OCI-M2 (cell line): Measurements from ENCODE around the gene GID8.

Experiments used
- DNase-seq: peaks from one replicate; lab custom pipeline; 2025; ENCODE audit not compliant: unreplicated experiment; lab: John Stamatoyannopoulos, UW

GID8 gene

GRCh38 chr20:62982124-62983075 lies 44.5 kb downstream of the GID8 start:
- no peak for DNase-seq

- DNase-seq = no peak
These were observed 45.3 kb downstream of the GID8 start for GRCh38 chr20:62983210-62983609.

- DNase-seq = no peak
These were observed 46.9 kb downstream of the GID8 start for GRCh38 chr20:62984666-62985443.

- no peak for DNase-seq
These were observed 47.5 kb downstream of the GID8 start for GRCh38 chr20:62985444-62985778.

DNA sequence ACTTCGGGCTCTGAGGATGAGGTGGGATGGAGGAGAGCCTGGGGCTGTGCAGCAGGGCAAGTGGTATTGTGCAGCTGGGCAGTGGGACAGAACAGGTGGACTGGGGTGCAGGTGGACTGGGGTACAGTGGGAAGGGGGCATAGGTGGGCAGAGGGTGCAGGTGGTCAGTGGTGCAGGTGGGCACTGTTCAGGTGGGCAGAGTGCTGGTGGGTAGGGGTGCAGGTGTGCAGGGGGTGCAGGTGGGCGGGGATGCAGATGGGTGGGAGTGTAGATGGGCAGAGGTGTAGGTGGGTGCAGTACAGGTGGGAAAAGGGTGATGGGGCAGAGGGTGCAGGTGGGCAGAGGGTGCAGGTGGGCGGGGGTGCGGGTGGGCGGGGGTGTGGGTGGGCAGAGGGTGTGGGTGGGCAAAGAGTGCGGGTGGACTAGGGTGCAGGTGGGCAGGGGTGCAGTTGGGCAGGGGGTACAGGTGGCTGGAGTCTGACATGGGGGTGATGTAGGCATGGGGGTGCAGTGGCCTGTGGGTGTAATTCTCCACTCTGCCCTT lies 48.4 kb downstream of the GID8 start:
- no peak for DNase-seq

- DNase-seq = no peak
These were observed 49.2 kb downstream of the GID8 start for GRCh38 chr20:62987114-62987513.

DNA sequence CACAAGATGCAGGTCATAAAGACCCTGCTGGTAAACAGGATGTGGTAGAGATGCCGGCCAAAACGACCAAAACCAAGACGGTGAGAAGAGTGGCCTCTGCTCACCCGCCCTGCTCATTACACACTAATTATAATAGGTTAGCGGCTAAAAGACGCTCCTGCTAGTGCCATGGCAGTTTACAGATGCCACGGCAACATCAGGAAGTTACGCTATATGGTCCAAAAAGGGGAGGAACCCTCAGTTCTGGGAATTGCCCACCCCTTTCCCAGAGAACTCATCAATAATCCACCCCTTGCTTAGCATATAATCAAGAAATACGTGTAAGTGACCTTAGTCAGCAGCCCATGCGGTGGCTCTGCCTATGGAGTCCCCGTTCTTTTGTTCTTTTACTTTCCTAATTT lies 51.3 kb downstream of the GID8 start:
- no peak for DNase-seq

DNA sequence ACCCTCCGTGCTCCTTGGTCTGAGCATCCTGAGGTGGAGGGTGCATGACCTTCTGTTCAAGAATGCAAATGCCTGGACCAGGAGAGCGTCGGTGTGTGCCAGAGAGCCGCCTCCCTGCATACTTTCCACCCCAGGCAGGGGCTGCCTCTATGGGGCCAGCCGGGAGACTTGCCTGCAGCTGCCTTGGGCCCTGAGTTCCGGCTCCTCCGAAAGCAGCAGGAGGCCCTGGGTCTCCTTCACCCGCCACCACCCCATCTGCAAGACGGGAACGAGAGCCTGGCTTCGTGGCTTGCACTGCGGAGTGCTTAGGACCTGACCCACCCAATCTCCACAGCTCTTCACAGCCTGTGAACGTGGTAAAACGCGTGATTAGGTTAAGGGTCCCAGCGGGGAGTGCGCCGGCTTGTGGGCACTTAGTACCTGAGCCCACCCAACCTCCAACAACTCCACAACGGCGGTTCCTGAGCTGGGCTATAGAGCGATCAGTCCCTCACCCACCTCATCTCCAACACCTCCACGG lies 52.4 kb downstream of the GID8 start:
- DNase-seq = no peak

DNA sequence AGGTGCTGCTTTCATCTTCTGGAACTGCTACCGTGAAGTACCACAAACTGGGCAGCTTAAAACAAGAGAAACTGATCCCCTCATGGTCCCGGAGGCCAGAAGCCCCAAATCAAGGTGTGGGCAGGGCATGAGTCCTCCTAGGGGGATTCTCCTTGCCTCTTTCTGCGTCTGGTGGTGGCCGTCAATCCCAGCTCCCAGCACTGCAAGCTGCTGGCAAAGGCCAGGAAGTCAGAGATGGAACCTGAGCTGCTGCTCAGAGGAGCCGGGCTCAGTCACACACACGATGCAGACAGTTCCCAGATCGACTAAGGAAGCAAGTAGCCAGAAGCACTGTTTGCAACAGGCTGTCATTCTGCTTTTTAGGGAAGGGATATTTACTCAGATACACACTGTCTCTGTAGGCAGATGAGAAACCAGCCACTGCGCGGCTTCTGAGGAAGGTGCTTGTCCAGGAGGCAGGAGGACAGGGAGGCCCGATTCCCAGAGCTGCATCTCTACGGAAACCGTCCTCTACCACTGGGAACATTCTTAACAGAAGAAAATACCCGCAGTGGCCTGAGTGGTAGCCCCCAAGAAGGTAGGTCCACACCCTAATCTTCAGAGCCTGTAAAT lies 53.4 kb downstream of the GID8 start:
- DNase-seq = no peak

DNA sequence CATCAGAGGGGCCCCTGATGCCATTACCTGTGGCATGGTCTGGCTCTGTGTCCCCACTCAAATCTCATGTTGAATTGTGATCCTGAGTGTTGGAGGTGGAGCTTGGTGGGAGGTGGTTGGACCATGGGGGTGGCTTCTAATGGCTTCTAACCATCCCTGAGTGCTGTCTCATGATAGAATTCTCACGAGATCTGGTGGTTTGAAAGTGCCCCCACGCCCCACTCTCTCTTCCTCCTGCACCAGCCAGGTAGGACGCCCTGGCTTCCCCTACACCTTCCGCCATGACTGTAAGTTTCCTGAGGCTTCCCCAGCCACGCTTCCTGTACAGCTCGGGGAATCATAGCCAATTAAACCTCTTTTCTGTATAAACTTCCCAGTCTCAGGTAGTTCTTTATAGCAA lies 53.9 kb downstream of the GID8 start:
- no peak for DNase-seq

GRCh38 chr20:62993856-62994494 lies 56.0 kb downstream of the GID8 start:
- DNase-seq = no peak

DNA sequence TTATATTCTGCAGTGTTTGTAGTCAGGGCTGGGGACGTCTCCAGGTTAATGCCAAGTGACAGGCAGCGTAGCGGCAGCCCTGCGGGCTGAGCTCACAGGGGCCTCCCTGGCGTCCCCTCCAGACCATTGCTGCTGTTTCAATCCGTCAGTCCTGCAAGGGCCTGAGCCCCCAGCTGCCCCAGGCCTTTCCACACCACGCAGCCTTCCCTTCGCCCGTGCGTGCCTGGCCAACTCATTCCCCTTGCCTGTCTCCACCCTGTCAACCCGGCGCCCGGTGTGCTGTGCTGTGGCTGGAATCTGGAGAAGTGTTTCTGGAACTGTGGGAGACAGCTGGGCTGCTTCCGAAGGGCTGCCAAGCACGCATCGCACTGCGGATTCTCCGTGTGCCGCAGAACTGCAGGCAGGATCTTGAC lies 56.9 kb downstream of the GID8 start:
- DNase-seq = no peak

GRCh38 chr20:62995481-62995880 lies 57.5 kb downstream of the GID8 start:
- DNase-seq = no peak

DNA sequence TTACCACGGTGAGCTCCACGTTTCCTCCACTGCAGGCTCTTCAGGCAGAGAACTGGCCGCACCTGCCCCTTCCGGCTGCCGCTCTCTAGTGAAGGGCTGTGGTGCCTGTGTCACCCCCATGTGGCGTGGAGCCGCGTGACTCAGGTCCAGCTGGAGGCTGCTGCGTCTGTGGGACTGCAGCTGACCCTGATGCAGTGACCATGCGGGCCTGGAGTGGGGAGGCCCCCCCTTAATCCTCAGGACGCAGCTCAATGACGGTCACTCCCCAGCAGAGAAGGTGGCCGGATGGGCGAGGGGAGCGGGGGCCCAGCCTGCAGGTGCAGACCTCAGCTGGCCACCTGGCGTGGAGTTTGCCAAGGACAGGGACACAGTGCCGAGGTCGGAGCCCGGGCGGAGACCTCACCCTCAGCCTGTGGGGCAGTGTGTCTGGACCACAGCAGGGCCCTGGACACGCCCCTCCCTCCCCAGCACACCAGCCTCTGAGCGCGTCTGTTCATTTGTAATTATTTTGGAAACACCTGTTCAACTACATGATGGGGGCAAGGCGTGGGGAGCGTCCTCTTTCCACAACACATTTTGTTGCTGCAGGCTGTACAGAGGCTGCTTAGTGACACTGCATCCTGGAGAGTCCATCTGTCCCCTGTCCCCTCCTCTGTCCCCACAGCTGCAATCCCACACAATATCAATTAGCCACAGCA lies 58.1 kb downstream of the GID8 start:
- no peak for DNase-seq

DNA sequence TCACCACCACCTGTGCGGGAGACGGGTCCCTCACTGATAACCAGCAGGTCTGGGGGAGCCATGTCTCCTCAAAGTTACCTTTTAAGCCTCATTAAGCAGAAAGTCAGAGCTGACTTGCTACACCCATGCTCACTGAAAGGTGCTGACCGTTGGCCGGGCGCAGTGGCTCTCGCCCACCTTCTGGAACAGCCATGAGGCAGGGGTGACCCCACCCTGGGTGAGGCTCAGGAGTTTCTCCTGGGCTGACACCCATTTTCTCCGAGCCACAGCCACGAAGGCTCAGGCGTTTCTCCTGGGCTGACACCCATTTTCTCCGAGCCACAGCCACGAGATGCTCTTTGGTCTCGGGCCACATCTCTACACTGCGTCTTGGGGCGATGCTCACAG lies 58.6 kb downstream of the GID8 start:
- no peak for DNase-seq

DNA sequence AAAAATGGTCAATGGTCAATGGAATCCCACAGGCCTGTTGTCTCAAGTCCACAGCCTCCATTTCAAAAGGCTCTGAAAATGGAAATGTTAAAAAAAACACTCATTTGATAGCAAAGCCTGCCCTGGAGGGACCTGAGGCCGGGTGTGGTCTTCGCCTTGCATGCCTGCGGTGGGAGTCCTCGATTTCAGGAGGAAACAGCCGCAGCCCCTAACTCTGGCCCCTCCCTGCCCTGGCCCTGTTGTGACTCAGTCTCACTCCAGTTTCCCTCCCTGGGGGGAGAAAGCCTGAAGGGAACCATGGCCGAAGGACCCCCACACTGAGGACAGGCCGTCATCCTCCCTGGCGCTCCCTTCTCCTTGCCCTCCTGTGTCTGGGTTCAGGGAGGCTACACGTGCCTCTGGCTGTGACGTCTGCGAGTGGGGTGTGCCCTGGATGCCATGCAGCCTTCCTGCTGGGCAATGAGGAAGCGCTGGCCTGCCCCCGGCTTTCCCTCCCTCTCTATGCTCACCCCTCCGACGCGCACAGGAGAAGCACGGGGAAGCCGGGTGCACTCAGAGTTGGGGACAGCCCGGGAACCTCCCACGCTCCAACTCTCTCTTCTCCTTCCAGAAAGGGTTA lies 59.6 kb downstream of the GID8 start:
- DNase-seq = no peak
